Heart left ventricle (tissue), 13 donors: Measurements from ENCODE around the gene ADGRD1.

ENCODE experiments used
- POLR2A ChIP-seq, 2 donors: fragments of 450-650 bp; IDR thresholded peaks; one replicate each; pipeline ENCODE4 v1.6.1; 2017; ENCODE audit warnings: antibody characterized with exemption in 2 of 2, mild to moderate bottlenecking in 2 of 2, moderate library complexity in 2 of 2
- TF ChIP-seq, protein P1 (sequence below), 12 donors: fragments of 200-600 bp; sonication (generic) in 4 of 12; IDR thresholded peaks; one replicate each; pipeline versions ENCODE4 v1.5.0 to v1.8.0; 2018 to 2022; ENCODE audit warnings: antibody characterized with exemption in 12 of 12, mild to moderate bottlenecking in 5 of 12
- donor health status: ischemic (EF 13 %, LVEDD 7.1; RV severe dilation, severe dysfunction).
- donor health status: DM: no; HTN: yes; CAD: no.
- donor health status: DM: no; HTN: no; CAD: no.
- donor health status: ischemic (EF 25% LVEDD 6.9; RV normal size, moderate dysfunction).
- donor health status: ischemic (EF 25% LVEDD 5.7; RV mildly dilated, moderate dysfunction).
- donor health status: ischemic (EF 35%, LVEDD 5.7; RV mildly dilated, moderate dysfunction).
- donor health status: nonischemic (EF 11% LVEDD 7.7; RV severe dilation, severe dysfunction).
- donor health status: DM: yes; HTN: yes; CAD: no.
- donor health status: PGD.
- donor health status: ischemic (EF 29% LVEDD 5.4; RV normal size, mild dysfunction).
- donor health status: nonischemic (EF 23%, LVEDD 6.1; RV moderate dilation, normal function).

DNA sequence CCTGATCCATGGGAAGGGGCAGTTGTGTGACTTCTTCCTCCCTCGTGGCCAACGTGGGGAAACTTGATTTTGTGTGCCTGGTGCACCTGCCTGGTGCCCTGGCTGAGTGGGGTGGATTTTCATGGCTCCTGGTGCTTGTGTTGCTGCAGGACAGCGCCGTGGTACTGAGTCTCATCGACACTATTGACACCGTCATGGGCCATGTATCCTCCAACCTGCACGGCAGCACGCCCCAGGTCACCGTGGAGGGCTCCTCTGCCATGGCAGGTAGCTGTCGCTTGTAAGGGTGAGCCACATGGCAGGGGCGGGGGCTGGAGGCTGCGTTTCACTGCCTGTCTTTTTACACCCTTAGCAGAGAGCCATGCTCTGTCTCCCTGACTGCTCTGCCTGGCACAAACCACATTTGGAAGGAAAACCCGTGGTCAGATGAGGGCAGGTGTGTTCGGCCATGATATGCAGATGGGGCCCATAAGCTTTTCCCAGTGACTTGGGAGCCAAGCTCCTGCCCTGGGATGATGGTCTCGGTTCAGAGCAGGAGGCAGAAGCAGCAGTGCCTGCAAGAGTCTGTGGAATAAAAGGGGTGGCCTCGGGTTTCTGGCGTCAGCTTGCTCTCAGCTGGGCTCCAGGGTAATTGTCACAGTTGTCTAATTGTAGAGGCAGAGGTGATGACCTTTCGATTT is 49.5 kb downstream of the ADGRD1 start:
- TF ChIP-seq, protein P1, sequence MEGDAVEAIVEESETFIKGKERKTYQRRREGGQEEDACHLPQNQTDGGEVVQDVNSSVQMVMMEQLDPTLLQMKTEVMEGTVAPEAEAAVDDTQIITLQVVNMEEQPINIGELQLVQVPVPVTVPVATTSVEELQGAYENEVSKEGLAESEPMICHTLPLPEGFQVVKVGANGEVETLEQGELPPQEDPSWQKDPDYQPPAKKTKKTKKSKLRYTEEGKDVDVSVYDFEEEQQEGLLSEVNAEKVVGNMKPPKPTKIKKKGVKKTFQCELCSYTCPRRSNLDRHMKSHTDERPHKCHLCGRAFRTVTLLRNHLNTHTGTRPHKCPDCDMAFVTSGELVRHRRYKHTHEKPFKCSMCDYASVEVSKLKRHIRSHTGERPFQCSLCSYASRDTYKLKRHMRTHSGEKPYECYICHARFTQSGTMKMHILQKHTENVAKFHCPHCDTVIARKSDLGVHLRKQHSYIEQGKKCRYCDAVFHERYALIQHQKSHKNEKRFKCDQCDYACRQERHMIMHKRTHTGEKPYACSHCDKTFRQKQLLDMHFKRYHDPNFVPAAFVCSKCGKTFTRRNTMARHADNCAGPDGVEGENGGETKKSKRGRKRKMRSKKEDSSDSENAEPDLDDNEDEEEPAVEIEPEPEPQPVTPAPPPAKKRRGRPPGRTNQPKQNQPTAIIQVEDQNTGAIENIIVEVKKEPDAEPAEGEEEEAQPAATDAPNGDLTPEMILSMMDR (IDR thresholded peaks at IDR 0.05), result no peak
- no peak for TF ChIP-seq POLR2A (IDR thresholded peaks at IDR 0.05)
